HepG2 (cell line): ENCODE measurements around the gene CTSZ. TPM values are rescaled to one million over a fixed set of nuclear protein-coding genes. Genes with fewer than 3 reads are reported as not detected.

Source experiments
- ATAC-seq: fragments of 200-7000 bp; cut with Tn5 transposase; 3 replicates; pipeline ENCODE4 v1.9.1; 2020; ENCODE audit warnings: mild to moderate bottlenecking, moderate library complexity
- BruUV-seq: library from RNA; stranded (reverse); fragments of 400-500 nt; replicated peaks from 2 replicates; lab custom pipeline; 2021; lab: Mats Ljungman, UMichigan
- CTCF ChIA-PET: fragments of 300-600 bp; formaldehyde crosslinking; extraction: SDS; loops from one replicate; lab custom pipeline; 2021; ENCODE audit warnings: low total read pairs, inconsistent platforms, low intra/inter-chr PET ratio; lab: Yijun Ruan, JAX
- POLR2A ChIA-PET: fragments of 350-600 bp; sonication (Branson Sonifier 250); formaldehyde crosslinking; loops from one replicate; lab custom pipeline; 2020; ENCODE audit warnings: antibody characterized with exemption, inconsistent platforms; lab: Yijun Ruan, JAX
- DNase-seq: peaks from one replicate; pipeline ENCODE4 v3.0.0-alpha.2; 2015; ENCODE audit warnings: low spot score
- FAIRE-seq: peaks from 3 replicates; lab custom pipeline; 2011; peaks lifted over from hg19 to GRCh38; lab: Jason Lieb, UNC
- H2AFZ ChIP-seq: one replicate; pipeline ENCODE4 v1.6.1; 2011; ENCODE audit warnings: low read length, inconsistent platforms
- H3K27ac ChIP-seq: fragments of 300-600 bp; 3 replicates; pipeline ENCODE4 v1.8.0; 2011; ENCODE audit warnings: mixed run types, mild to moderate bottlenecking, mixed read lengths, low read length, inconsistent platforms; ENCODE audit not compliant: insufficient read depth; ENCODE audit errors: extremely low read length
- H3K27me3 ChIP-seq, 2 experiments: fragments of 200-600 bp in 1 of 2; 2 replicates in 1 of 2; 3 replicates in 1 of 2; pipeline versions ENCODE4 v1.6.0 to v1.8.0; 2011; ENCODE audit warnings: low read length in 2 of 2, mild to moderate bottlenecking in 2 of 2, moderate library complexity in 2 of 2, inconsistent platforms in 1 of 2; ENCODE audit not compliant: insufficient read depth in 2 of 2, control insufficient read depth in 1 of 2
- H3K36me3 ChIP-seq, 2 experiments: fragments of 200-600 bp in 1 of 2; replicated peaks in 1 of 2; 2 replicates in 1 of 2; 3 replicates in 1 of 2; pipeline versions ENCODE4 v1.5.1 to v1.8.0; 2011; ENCODE audit warnings: low read length in 2 of 2, inconsistent platforms in 1 of 2; ENCODE audit not compliant: insufficient read depth in 2 of 2, control insufficient read depth in 1 of 2
- H3K4me1 ChIP-seq: 2 replicates; pipeline ENCODE4 v1.5.1; 2012; ENCODE audit warnings: low read length, inconsistent platforms; ENCODE audit not compliant: insufficient read depth
- H3K4me2 ChIP-seq: 2 replicates; pipeline ENCODE4 v1.6.0; 2011; ENCODE audit warnings: low read depth, low read length, inconsistent platforms
- H3K4me3 ChIP-seq, 3 experiments: fragments of 200-600 bp in 1 of 3; sonication (generic), shearing (Covaris generic) in 1 of 3; replicated peaks in 1 of 3; 2 replicates each; pipeline ENCODE4 v1.5.1; 2011 to 2016; ENCODE audit warnings: low read length in 3 of 3, inconsistent platforms in 2 of 3, low read depth in 2 of 3, mild to moderate bottlenecking in 2 of 3, control low read depth in 1 of 3, mixed read lengths in 1 of 3; ENCODE audit not compliant: insufficient read depth in 1 of 3
- H3K79me2 ChIP-seq: one replicate; pipeline ENCODE4 v1.6.1; 2011; ENCODE audit warnings: low read length, inconsistent platforms; ENCODE audit not compliant: insufficient read depth
- H3K9ac ChIP-seq: 2 replicates; pipeline ENCODE4 v1.6.0; 2011; ENCODE audit warnings: mild to moderate bottlenecking, low read depth, low read length, inconsistent platforms; ENCODE audit not compliant: insufficient read depth
- H3K9me3 ChIP-seq: 2 replicates; pipeline ENCODE4 v1.5.1; 2012; ENCODE audit warnings: mild to moderate bottlenecking, low read length
- H4K20me1 ChIP-seq: 2 replicates; pipeline ENCODE4 v1.6.0; 2011; ENCODE audit warnings: inconsistent platforms, mild to moderate bottlenecking, low read length, moderate library complexity; ENCODE audit not compliant: insufficient read depth
- CSRNP2 ChIP-seq: sonication (generic); formaldehyde crosslinking; conservative IDR thresholded peaks from 2 replicates; pipeline ENCODE4 v1.8.0; 2022; ENCODE audit warnings: low read depth, missing genetic modification reagents
- DMAP1 ChIP-seq: IDR thresholded peaks from 2 replicates; pipeline ENCODE4 v1.6.1; 2016
- FOXA1 ChIP-seq, 2 experiments: fragments of 450-650 bp in 1 of 2; sonication (generic) in 1 of 2; formaldehyde crosslinking in 1 of 2; IDR thresholded peaks; 2 replicates each; pipeline versions ENCODE4 v1.4.0 to v1.6.1; 2016 to 2020; ENCODE audit warnings: missing genetic modification reagents in 1 of 2
- GRHL1 ChIP-seq: sonication (generic); formaldehyde crosslinking; conservative IDR thresholded peaks from 2 replicates; pipeline ENCODE4 v1.8.0; 2022; ENCODE audit warnings: missing genetic modification reagents
- MEIS1 ChIP-seq: sonication (generic); formaldehyde crosslinking; IDR thresholded peaks from 2 replicates; pipeline ENCODE4 v1.9.0; 2021; ENCODE audit warnings: mild to moderate bottlenecking, missing genetic modification reagents, moderate library complexity, borderline replicate concordance
- NCOA5 ChIP-seq: sonication (generic); formaldehyde crosslinking; IDR thresholded peaks from 2 replicates; pipeline ENCODE4 v1.4.0; 2020; ENCODE audit warnings: missing genetic modification reagents
- NFE2L1 ChIP-seq: sonication (generic); formaldehyde crosslinking; IDR thresholded peaks from 2 replicates; pipeline ENCODE4 v1.4.0; 2020; ENCODE audit warnings: missing genetic modification reagents, mild to moderate bottlenecking, borderline replicate concordance
- RORA ChIP-seq: sonication (generic); formaldehyde crosslinking; IDR thresholded peaks from 2 replicates; pipeline ENCODE4 v1.5.0; 2020; ENCODE audit warnings: mild to moderate bottlenecking, missing genetic modification reagents, moderate library complexity
- TAF15 ChIP-seq: fragments of 200-400 bp; formaldehyde crosslinking; IDR thresholded peaks from one replicate; pipeline ENCODE4 v1.6.1; 2018; ENCODE audit warnings: mild to moderate bottlenecking, low read depth, low read length; ENCODE audit not compliant: poor library complexity, severe bottlenecking
- THAP11 ChIP-seq: IDR thresholded peaks from 2 replicates; pipeline ENCODE4 v1.6.1; 2016; ENCODE audit warnings: missing biosample characterization, missing genetic modification reagents
- ZFP36L2 ChIP-seq: sonication (generic); formaldehyde crosslinking; IDR thresholded peaks from 2 replicates; pipeline ENCODE4 v1.4.0; 2020; ENCODE audit warnings: missing genetic modification reagents
- ZNF549 ChIP-seq: sonication (generic); formaldehyde crosslinking; IDR thresholded peaks from 2 replicates; pipeline ENCODE4 v1.5.0; 2020; ENCODE audit warnings: missing genetic modification reagents
- ZNF605 ChIP-seq: sonication (generic); formaldehyde crosslinking; IDR thresholded peaks from 2 replicates; pipeline ENCODE4 v1.8.0; 2022; ENCODE audit warnings: mild to moderate bottlenecking, missing genetic modification reagents
- ZNF7 ChIP-seq: IDR thresholded peaks from 2 replicates; pipeline ENCODE4 v1.6.1; 2016; ENCODE audit warnings: missing biosample characterization, missing genetic modification reagents
- ZNF720 ChIP-seq: sonication (generic); formaldehyde crosslinking; IDR thresholded peaks from 2 replicates; pipeline ENCODE4 v1.4.0; 2020; ENCODE audit warnings: missing genetic modification reagents
- WGBS: methylation state at CpG from one replicate; pipeline ENCODE4 v1.1.6; 2017; ENCODE audit warnings: low lambda C conversion rate; 5-methylcytosine and 5-hydroxymethylcytosine counted together
- in situ Hi-C: cut with HindIII; loops from 2 replicates; pipeline ENCODE4 v1.10.0; 2017; ENCODE audit warnings: low pct_unique_long_range_greater_than_20kb; ENCODE audit not compliant: extremely low pct_ligation_motif_present
- intact Hi-C: fragments of 100-400 bp; cut with micrococcal nuclease; formaldehyde crosslinking; loops from one replicate; pipeline ENCODE4 v1.10.0; 2022; ENCODE audit not compliant: unreplicated experiment
- polyA plus RNA-seq, 8 experiments: library from polyadenylated mRNA; depleted of rRNA in 3 of 8; stranded (reverse) in 7 of 8; unstranded in 1 of 8; fragments of >200 nt; fragmentation: Illumina TruSeq in 4 of 8; extraction: Trizol in 4 of 8; gene quantifications; 2 replicates each; pipeline versions ENCODE4 v1.2.1 to v1.2.3, GENCODE V29; 2011 to 2016; ENCODE audit warnings: low read depth in 4 of 8, missing spikeins in 1 of 8, mixed read lengths in 1 of 8; ENCODE audit not compliant: insufficient read depth in 1 of 8
- total RNA-seq, 5 experiments: library from RNA; depleted of rRNA; stranded (reverse); fragments of >200 nt; fragmentation: Illumina TruSeq; extraction: Trizol; gene quantifications; 2 replicates each; pipeline ENCODE4 v1.2.3, GENCODE V29; 2016; ENCODE audit warnings: low read depth in 1 of 5
- TF ChIP-seq, protein P1 (sequence below): sonication (generic); formaldehyde crosslinking; IDR thresholded peaks from 2 replicates; pipeline ENCODE4 v1.5.0; 2020; ENCODE audit warnings: mild to moderate bottlenecking, low read depth, missing genetic modification reagents, borderline replicate concordance
- TF ChIP-seq, protein P2 (sequence below): sonication (generic); formaldehyde crosslinking; IDR thresholded peaks from 2 replicates; pipeline ENCODE4 v1.4.0; 2020; ENCODE audit warnings: missing genetic modification reagents, borderline replicate concordance

The CTSZ gene
- total and polyA plus RNA-seq, 2 of the 13 experiments (the other 11 are each of a cell fraction or from before 2014, with no cell fraction given), result 0.33 TPM; not detected in 1

GRCh38 chr20:59028812-59029211 is 21.8 kb upstream of the CTSZ start:
- Histone ChIP-seq H2AFZ (no peak overlapping the region), H3K4me2 (peak overlapping the region; percentile 97), H3K4me1 (peaks cover 74% of the 10 kb centered on the region), H3K79me2 (peaks cover 70% of the 10 kb centered on the region), H3K27me3 (no peaks in the 10 kb centered on the region; a peak in 1 of 5 replicates), H4K20me1 (peaks cover 15% of the 10 kb centered on the region; the same call in 1 of the 2 replicates), H3K36me3 (peaks cover 31 to 55% of the 10 kb centered on the region in 2 experiments), H3K4me3 (peak overlapping the region; percentile 19 to 39 (median 36); a peak in 5 of 6 replicates), H3K9ac (peak overlapping the region; percentile 54), H3K9me3 (no peaks in the 10 kb centered on the region), H3K27ac (no peak overlapping the region)
- FAIRE-seq (no peak), DNase-seq (no peak), ATAC-seq (no peak)
- CTCF ChIA-PET, result no interaction called here
- in situ Hi-C loops (no loop called here), intact Hi-C loops (no loop called here)
- no TSS peak for BruUV-seq
- 47% methylated on average over 2 of the region's 2 CpGs for WGBS
- POLR2A ChIA-PET, result interaction anchor here (1.2 to 1.7 kb wide), 3 partner anchors 12 to 48 kb away, joined by 4 to 10 read pairs (median 5); partner anchors contain the start of gene NELFCD
- TF ChIP-seq MEIS1 (CRISPR knock-in tag) (no peak), GRHL1 (CRISPR knock-in tag) (no peak), NFE2L1 (no peak), THAP11 (CRISPR knock-in tag) (0 out of 2 replicates have a peak, but pooled peaks have one; percentile 15), NCOA5 (CRISPR knock-in tag) (no peak), TAF15 (no peak), CSRNP2 (CRISPR knock-in tag) (no peak), ZNF549 (CRISPR knock-in tag) (no peak), DMAP1 (CRISPR knock-in tag) (no peak), ZFP36L2 (CRISPR knock-in tag) (no peak), FOXA1 (IDR thresholded peaks at IDR 0.05) (no peak), FOXA1 (CRISPR knock-in tag; IDR thresholded peaks at IDR 0.05) (peak; percentile 32; the same call in 1 of the 2 replicates), RORA (CRISPR knock-in tag) (no peak), ZNF7 (peak; percentile 78), ZNF720 (CRISPR knock-in tag) (no peak), ZNF605 (CRISPR knock-in tag) (no peak)
- TF ChIP-seq, protein P1, sequence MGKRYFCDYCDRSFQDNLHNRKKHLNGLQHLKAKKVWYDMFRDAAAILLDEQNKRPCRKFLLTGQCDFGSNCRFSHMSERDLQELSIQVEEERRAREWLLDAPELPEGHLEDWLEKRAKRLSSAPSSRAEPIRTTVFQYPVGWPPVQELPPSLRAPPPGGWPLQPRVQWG (CRISPR knock-in tag), result no peak
- TF ChIP-seq, protein P2, sequence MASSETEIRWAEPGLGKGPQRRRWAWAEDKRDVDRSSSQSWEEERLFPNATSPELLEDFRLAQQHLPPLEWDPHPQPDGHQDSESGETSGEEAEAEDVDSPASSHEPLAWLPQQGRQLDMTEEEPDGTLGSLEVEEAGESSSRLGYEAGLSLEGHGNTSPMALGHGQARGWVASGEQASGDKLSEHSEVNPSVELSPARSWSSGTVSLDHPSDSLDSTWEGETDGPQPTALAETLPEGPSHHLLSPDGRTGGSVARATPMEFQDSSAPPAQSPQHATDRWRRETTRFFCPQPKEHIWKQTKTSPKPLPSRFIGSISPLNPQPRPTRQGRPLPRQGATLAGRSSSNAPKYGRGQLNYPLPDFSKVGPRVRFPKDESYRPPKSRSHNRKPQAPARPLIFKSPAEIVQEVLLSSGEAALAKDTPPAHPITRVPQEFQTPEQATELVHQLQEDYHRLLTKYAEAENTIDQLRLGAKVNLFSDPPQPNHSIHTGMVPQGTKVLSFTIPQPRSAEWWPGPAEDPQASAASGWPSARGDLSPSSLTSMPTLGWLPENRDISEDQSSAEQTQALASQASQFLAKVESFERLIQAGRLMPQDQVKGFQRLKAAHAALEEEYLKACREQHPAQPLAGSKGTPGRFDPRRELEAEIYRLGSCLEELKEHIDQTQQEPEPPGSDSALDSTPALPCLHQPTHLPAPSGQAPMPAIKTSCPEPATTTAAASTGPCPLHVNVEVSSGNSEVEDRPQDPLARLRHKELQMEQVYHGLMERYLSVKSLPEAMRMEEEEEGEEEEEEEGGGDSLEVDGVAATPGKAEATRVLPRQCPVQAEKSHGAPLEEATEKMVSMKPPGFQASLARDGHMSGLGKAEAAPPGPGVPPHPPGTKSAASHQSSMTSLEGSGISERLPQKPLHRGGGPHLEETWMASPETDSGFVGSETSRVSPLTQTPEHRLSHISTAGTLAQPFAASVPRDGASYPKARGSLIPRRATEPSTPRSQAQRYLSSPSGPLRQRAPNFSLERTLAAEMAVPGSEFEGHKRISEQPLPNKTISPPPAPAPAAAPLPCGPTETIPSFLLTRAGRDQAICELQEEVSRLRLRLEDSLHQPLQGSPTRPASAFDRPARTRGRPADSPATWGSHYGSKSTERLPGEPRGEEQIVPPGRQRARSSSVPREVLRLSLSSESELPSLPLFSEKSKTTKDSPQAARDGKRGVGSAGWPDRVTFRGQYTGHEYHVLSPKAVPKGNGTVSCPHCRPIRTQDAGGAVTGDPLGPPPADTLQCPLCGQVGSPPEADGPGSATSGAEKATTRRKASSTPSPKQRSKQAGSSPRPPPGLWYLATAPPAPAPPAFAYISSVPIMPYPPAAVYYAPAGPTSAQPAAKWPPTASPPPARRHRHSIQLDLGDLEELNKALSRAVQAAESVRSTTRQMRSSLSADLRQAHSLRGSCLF (CRISPR knock-in tag), result no peak
